GM21367 (cell line): Measurements from ENCODE around the gene EXOSC1.
"Not testable (repeated sequence)": the region's sequence is repeated elsewhere in the genome, so short reads cannot be mapped to it uniquely, and the experiment has no call there.

Source experiments
- ATAC-seq: cut with Tn5 transposase; IDR thresholded peaks from one replicate; pipeline ENCODE4 v1.9.1; 2021; ENCODE audit not compliant: unreplicated experiment

Gene EXOSC1, protein sequence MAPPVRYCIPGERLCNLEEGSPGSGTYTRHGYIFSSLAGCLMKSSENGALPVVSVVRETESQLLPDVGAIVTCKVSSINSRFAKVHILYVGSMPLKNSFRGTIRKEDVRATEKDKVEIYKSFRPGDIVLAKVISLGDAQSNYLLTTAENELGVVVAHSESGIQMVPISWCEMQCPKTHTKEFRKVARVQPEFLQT

DNA sequence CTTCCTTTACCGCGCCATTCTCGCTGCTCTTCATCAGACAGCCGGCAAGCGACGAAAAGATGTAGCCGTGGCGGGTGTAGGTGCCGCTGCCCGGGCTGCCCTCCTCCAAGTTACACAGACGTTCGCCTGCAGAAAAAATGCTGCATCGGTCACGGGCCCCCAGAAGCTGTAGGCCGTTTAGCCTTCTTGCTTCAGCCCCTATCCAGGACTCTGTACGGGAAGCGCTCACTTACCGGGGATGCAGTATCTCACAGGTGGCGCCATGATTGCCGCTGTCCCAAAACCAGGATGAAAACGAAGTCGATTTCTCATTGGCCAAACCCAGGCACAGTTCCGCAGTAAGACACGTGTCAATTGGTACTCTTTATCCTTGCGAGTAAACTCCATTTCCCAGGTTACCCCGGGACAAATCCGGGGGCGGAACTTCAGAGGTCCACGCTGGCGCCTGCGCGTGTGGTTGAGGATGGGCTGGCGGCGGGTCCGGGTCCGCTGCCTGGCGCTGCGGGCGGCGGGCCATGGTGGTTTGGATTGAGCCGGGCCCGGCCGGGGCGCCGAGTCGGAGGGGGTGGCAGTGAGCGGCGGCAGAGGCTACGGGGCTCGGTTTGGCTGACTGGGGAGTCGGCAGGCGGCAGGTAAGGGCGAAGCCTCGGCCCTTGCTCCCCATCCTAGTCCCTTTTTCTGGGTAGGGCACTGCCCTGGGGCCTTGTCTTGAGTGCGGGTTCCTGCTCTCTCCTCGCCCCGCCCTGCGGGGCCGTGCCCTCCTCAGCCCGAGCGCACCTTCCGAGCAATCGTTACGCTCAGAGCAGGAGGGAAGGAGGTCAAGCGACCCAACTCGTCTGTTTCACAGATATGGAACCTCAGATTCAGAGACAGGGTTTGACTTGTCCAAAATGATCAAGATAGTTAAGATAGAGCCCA, at the start of gene EXOSC1, which contains the start of gene ZDHHC16:
EXOSC1 (minus strand) TSS at position 285 of the 918 bp plus-strand sequence; CDS start at position 264, 21 bp downstream.
ZDHHC16 (plus strand) TSS at position 454 of the 918 bp plus-strand sequence. CDS start 5,501 bp downstream, outside the sequence.
- peak; percentile 84 for ATAC-seq

DNA sequence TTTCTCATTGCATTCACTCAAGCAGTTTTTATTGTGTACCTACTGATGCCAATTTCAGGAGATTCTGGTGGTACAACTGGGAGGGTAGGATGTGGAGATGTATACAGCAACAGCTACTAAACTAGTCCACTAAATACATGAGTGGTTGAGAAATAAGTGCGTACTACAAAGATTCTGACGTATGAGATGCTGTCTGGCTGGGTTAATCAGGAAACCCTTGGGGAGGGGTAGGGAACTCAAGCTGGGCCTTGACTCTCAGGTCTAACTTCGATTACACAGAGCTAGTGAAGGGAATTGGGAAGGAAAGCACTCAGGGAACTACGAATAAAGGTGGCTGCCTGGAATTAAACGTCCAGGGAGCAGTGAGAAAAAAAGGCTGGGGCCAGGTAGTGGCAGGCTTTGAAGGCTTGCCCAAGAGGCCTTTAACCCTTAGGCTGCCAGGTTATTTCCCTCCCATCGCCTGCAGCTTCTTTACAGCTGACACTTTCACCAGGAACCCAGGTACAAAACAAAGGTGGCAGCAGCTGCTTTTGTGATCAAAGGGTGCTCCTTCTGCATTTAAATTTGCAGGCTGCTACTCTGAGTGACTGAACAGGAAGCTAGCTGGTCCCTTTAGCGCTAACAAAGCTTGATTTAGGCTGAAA, 49.2 kb upstream of the EXOSC1 start:
- ATAC-seq: no peak

DNA sequence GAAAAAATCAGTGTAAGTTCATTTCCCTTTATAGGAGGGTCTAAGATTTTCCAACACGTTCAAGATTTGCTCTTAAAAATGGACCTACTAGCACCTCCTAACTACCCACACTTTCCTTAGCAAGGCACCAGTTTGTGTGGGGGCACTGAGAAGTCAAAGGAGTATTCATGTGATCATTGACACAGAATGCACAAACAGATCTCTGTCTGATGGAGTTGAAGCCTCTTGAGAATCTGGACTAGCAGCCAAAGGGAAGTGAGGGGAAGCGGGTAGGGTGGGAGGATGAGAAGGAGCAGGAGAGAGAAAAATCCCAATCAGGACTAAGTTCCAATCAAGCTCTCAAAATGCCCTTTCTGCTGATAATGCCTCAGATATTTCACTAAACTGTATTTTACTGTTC, 48.3 kb upstream of the EXOSC1 start:
- no peak for ATAC-seq

DNA sequence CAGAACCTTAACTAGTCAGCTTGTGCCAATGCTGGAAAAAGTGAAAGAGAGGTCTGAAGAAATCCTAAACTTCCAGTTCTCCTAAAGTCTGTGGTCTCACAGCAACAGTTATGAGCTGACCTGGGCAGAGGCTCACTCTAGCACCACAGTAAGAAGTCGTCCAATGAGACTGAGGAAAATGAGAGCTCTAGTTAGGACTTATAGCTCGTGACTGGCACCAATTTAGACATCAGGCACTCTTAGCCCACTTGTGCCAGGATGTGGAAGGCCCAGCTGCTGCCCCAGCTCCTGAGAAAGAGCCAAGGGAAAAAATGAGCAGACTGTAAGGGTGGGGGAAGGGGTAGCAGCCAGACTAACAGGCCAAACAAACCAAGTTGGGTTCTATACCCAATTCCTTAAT, 44.8 kb upstream of the EXOSC1 start:
- ATAC-seq: no peak

DNA sequence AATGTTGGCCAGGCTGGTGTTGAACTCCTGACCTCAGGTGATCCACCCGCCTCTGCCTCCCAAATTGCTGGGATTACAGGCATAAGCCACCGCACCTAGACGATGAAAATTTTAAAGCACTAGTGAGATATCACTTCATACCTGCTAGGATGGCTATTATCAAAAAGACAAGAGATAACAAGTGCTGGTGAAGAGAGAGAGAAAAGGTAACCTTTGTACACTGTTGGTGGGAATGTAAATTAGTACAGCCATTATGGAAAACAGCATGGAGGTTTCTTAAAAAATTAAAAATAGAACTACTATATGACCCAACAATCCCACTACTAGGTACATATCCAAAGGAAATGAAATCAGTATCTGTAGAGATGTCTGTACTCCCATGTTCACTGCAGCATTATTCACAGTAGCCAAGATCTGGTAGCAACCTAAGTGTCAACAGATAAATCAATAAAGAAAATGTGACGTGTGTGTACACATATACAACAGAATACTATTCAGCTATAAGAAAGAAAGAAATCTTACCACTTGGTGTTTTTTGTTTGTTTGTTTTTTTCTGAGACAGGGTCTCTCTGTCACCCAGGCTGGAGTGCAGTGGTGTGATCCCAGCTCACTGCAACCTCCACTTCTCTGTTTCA, 40.0 kb upstream of the EXOSC1 start:
- no peak for ATAC-seq

DNA sequence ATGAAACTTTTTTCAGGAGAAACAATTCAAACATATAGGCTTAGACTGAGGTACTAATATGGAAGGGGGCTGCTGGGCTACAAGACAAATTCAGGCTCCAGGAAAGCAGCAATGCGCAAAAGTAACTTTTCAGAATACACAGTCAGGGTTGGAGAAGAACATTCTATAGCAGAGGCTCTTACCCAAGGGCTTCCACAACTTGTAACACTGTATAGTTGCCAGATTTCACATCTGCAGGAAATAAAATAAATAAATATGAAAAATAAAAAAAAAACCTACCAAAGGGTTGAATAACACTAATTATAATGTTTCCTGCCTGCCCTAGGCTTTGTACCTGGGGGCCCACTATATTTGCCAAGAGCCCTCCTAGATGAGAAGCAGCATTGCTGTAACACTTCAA, 38.1 kb upstream of the EXOSC1 start:
- no peak for ATAC-seq

DNA sequence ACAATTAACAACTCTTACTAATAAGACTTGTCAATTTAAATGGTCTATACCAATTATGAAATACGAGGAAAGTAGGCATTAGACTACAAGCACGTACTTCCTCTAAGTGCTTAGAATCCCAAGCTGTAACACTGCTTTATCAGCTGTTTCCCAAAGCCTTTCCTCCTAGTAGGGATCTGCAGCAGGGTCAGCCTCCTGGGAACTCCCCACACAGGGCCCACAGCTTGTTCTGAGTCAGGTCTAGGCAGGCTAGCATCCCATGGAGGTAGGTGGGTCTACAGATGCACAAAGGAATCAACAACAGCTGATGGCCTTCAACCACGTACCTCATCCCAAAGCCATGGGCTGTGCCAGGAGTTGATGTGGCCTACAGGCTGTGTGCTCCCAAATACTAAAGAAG, 37.7 kb upstream of the EXOSC1 start:
- no peak for ATAC-seq

DNA sequence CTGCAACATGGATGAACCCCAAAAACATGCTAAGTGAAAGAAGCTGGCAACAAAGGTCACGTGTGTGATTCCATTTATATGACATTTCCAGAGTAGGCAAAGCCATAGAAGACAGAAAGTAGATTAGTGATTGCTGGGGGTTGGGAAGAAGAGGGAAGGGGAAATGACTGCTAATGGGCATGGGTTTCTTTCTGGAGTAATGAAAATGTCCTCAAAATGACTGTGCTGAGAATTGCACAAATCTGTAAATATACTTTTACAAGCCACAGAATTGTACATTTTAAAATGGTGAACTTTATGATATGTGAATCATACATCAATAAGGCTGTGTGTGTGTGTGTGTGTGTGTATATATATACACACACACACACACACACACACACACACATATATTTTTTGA, 36.6 kb upstream of the EXOSC1 start:
- ATAC-seq: no peak

DNA sequence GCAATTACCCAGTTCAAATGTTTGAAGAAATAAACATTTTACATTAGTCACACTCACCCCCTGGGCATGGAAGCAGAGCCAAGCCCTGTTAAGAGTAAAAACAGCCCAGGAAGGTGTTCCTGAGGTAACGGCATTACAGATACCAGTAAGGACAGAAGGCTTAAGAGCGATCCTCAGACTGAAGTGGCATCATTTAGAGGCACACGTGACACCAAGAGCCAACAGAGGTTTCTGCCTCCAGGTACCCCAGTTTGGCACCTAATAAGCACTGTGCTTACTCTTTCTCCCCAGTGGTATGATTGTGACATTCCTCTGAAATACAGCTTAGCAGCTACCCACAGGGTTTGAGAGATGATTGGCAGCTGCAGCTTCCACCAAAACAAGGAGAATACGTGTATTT, 35.3 kb upstream of the EXOSC1 start:
- ATAC-seq: no peak

DNA sequence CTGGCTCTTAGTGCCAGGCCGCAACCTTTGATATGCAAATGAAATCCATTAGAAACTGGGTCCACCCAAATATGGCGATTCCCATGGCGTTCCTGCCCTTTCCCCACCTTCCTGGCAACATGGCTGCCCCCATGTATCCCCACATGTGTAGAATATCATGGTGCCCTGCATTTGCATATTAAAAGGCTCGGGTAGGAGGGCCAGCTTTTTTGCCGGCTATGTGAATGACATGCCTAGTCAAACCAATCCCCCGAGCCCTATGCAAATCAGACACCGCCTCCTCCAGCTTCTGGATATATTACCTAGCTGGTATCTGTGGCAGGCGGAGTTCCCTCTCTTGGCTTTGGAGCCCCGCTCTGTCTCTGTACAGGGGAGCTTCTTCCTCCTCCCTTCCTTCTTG, 34.1 kb upstream of the EXOSC1 start:
- no peak for ATAC-seq

DNA sequence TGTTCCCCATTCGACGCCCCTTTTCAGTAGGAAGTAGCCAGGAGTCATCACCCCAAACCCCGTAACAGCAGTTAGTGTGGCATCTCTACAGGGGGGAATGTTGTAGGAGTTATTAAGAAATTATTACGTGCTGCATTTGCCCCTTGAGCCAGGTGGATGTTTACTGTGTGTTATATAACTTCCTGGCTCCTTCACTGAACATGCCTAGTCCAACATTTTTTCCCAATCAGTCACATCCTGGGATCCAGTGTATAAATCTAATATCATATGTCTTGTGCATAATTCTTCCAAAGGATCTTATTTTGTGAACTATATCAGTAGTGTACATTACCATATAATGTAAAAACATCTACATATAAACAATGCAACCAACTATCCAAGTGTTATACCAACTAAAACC, 33.6 kb upstream of the EXOSC1 start:
- ATAC-seq: not testable (repeated sequence)

DNA sequence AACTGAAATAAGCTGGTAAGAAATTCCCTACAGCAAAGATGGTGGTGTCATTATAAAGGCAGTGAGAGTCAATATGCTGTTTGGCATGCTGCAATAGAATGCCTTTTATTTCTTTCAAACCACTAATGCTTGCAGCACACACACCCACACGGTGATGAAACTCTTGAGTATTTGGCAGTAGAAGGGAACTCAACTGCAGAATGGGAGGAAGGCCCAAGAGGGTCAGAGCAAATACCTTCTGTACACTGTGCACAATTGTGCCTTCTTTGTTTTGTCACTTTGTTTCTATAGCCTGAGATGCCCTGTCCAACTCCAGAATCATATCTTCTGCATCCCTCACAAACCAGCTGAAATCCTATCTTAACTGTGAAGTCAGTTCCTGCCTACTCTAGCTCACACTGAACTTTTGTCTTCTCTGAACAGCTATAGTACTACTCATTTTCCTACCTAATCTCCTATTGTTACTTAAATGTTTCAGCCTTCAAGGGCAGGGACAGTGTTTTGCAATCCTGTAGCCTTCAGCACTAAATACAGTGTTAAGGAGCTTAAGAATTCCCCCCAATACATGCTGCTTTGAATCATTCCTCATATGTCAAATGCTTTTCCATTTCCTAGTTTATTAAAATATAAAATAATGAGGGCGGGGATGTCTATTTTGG, 30.3 kb upstream of the EXOSC1 start:
- ATAC-seq: no peak

DNA sequence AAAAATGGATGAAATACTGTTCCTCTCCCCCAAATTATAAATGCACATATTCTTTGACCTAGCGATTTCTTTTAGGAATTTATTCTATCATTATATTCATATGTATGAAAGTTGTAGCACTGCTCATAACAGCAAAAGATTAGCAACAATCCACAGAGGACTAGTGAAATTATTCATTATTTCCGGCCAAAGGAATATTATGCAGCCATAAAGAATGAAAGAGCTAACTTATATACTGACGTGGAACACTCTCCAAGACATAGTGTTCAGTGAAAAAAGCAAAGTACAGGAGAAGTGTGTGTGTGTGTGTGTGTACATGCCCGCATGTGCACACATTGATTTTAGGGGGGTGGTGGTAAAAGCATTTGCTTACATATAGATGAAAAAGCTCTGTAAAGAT, 29.1 kb upstream of the EXOSC1 start:
- ATAC-seq: no peak

DNA sequence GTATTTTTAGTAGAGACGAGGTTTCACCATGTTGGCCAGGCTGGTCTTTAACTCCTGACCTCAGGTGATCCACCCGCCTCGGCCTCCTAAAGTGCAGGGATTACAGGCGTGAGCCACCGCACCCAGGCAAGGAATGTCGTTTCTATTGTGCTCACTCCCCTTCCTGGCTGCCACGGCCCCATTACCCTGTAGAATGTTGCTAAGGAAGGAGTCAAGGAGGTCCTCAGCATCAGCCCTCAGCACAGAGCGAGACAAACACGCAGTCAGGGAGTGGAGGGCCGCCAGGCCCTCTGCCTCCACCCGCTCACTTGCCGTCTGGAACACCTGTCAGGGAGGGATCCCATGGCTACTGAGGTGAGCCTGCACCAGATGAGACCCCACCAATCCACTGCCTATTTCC, 23.0 kb upstream of the EXOSC1 start:
- ATAC-seq: not testable (repeated sequence)

DNA sequence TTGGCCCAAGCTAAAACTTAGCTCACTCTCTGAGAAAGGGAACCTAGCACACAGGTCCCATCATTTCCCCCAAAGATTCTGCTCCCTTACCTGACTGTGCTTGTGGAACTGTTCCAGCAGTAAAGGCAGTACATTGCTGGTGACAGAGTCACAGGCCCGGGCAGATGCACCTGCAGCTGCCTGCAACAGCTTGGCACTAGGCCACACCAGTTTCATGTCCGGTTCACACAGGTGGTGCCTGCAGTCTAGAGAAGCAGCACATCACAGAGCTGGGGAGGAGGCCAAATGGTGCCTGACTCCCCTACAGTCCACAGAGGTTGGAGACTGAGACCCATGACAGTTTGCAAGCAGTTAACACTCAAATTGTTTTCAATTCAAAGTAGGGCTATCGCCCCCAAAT, 22.4 kb upstream of the EXOSC1 start:
- ATAC-seq: no peak

DNA sequence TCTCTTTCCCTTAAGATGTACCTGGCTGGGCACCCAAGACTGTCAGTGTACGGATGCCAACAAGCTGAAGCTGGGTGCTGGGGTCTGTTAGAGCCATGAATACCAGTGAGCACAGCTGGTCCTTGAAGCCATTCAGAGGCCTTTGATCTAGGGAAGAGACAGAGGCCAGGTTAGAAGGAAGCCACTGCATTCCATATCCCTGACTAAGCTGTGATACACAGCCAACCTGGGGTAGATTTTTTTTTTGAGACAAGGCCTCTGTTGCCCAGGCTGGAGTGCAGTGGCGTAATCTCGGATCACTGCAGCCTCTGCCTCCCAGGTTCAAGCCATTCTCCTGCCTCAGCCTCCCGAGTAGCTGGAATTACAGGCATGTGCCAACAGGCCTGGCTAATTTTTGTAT, 20.9 kb upstream of the EXOSC1 start:
- ATAC-seq: no peak

DNA sequence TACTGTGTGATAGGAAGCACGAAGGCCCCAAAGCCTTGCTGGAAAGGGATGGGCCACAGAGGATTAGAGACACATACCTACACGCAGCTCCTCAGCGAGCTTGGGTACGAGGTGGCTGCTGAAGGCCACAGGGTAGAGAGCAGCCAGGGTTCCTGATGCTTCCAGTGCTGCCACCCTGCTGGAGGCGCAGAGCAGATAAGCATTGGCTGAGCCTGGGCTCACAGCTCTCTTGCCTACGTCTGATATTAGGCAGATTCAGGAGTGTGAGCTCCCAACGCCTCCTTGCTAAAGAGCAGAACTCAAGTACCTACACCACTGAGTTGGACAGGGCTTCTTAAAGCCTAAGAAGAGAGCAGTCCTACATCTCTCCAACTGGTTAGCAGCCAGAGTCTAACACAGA, 20.2 kb upstream of the EXOSC1 start:
- no peak for ATAC-seq

DNA sequence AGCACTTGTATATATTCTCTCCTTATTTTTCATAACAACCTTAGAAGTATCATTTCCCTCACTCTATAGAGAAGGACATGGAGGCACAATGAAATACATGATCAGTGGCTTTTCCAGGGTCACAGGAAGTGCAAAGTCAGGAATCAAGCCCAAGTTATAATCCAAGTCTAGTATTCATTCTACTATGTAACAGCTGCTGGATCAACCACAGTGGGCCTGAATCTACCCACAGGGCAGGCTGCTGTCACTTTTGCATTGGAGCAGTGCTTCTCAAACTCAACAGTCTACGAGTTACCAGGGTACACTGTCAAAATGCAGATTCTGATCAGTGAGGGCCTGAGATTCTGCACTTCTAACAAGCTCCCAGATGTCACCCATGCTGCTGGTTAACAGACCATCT, 18.4 kb upstream of the EXOSC1 start:
- no peak for ATAC-seq

DNA sequence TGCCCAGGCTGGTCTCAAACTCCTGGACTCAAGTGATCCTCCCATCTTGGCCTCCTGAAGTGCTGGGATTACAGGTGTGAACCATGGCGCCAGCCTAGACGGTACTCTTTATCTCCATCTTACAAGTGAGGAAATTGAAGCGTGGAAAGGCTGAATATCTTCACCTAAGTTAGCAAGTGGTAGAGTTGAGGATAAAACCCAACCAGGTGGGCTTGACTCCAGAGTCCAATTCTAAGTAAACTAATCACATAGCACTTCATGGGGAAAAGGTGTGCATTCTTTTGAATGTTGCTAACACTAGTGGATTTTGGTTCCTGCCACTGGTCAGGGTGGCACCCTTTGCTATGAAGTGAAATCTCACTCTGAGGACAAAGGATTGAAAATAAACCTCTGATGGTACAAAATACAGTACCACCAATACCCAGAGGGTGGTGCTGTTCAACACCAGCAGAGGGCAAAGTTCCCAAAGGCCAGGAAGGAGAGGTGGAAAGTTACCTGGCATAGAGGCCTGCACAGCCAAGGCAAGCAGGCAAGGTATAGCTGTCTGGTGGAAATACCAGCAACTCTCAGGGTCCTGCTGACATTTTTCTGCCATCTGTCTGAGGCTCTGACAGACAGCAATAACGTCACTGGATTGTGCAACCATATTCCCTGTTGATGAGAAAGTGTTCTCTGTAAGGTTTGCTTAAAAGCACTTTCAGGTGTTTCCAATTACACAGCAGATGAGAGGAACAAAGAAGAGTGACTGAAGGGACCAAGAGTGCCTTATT, 17.7 kb upstream of the EXOSC1 start:
- no peak for ATAC-seq

DNA sequence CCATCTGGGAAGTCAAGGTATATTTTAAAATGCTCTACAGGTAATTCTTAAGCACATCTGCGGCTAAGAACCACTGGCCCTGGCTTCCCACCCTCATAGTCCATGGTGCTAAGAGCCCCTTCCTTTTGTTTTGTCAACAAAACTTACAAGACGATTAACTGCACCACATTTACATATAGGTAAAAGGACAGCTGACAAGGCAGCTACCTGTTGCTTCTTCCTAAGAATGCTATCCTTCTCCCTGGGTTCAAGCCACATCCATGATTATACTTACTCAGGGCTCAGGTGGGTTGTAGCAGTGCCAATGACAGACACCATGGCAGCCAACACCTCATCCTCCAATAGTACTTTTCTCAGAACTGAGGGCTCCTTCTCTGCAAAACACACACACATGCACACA, 16.5 kb upstream of the EXOSC1 start:
- ATAC-seq: no peak
